Osteocyte (in vitro differentiated cells): Measurements from ENCODE around the gene FTCDNL1. TPM values are rescaled to one million over a fixed set of nuclear protein-coding genes. Genes with fewer than 3 reads are reported as not detected.

Experiments
- DNase-seq: peaks from one replicate; pipeline ENCODE4 v3.0.0; 2021; ENCODE audit warnings: mixed read lengths; ENCODE audit not compliant: unreplicated experiment; ENCODE audit errors: extremely low spot score
- H3K27ac Mint-ChIP-seq: one replicate; pipeline ENCODE4 v1.8.0; 2021; ENCODE audit warnings: mild to moderate bottlenecking, mixed read lengths; ENCODE audit not compliant: unreplicated experiment
- H3K27me3 Mint-ChIP-seq: one replicate; pipeline ENCODE4 v1.8.0; 2021; ENCODE audit warnings: mixed read lengths; ENCODE audit not compliant: unreplicated experiment
- H3K36me3 Mint-ChIP-seq: one replicate; pipeline ENCODE4 v1.8.0; 2021; ENCODE audit warnings: mixed read lengths; ENCODE audit not compliant: unreplicated experiment
- H3K4me1 Mint-ChIP-seq: one replicate; pipeline ENCODE4 v1.8.0; 2021; ENCODE audit warnings: mixed read lengths; ENCODE audit not compliant: unreplicated experiment
- H3K4me3 Mint-ChIP-seq: one replicate; pipeline ENCODE4 v1.8.0; 2021; ENCODE audit warnings: mild to moderate bottlenecking, moderate library complexity, mixed read lengths; ENCODE audit not compliant: unreplicated experiment
- H3K9me3 Mint-ChIP-seq: one replicate; pipeline ENCODE4 v1.8.0; 2021; ENCODE audit warnings: mixed read lengths; ENCODE audit not compliant: unreplicated experiment
- CTCF ChIP-seq: fragments of 200-600 bp; sonication (generic); IDR thresholded peaks from 2 replicates; pipeline ENCODE4 v1.5.0; 2021; ENCODE audit warnings: antibody characterized with exemption, mild to moderate bottlenecking, moderate library complexity
- total RNA-seq: library from RNA; stranded (reverse); gene quantifications from 2 replicates; pipeline ENCODE4 v1.2.1, GENCODE V29; 2021

The FTCDNL1 gene
- total RNA-seq, 1 donor from 2014 or later: not detected

GRCh38 chr2:199792381-199792780 is 58.6 kb downstream of the FTCDNL1 start:
- no peak for DNase-seq
- Mint-ChIP-seq H3K9me3 (no peaks in the 10 kb centered on the region), H3K36me3 (no peaks in the 10 kb centered on the region), H3K27me3 (peaks cover 27% of the 10 kb centered on the region), H3K27ac (no peak overlapping the region), H3K4me1 (no peaks in the 10 kb centered on the region), H3K4me3 (no peak overlapping the region)
- TF ChIP-seq CTCF: no peak

- H3K27ac Mint-ChIP-seq: no peak overlapping the region
- TF ChIP-seq CTCF: no peak
- peaks cover 32% of the 10 kb centered on the region for H3K27me3 Mint-ChIP-seq
- H3K9me3 Mint-ChIP-seq: no peaks in the 10 kb centered on the region
- no peak for DNase-seq
- H3K4me1 Mint-ChIP-seq: no peaks in the 10 kb centered on the region
- no peaks in the 10 kb centered on the region for H3K36me3 Mint-ChIP-seq
- no peak overlapping the region for H3K4me3 Mint-ChIP-seq
Measured at GRCh38 chr2:199791326-199791725, 59.7 kb downstream of the FTCDNL1 start.

- no peak overlapping the region for H3K4me3 Mint-ChIP-seq
- no peak overlapping the region for H3K27ac Mint-ChIP-seq
- no peaks in the 10 kb centered on the region for H3K9me3 Mint-ChIP-seq
- peaks cover 11% of the 10 kb centered on the region for H3K27me3 Mint-ChIP-seq
- DNase-seq: no peak
- no peaks in the 10 kb centered on the region for H3K4me1 Mint-ChIP-seq
- no peak for TF ChIP-seq CTCF
- no peaks in the 10 kb centered on the region for H3K36me3 Mint-ChIP-seq
Measured at GRCh38 chr2:199784512-199784911, 66.5 kb downstream of the FTCDNL1 start.

- H3K4me1 Mint-ChIP-seq: no peaks in the 10 kb centered on the region
- no peak overlapping the region for H3K27ac Mint-ChIP-seq
- no peak for DNase-seq
- H3K4me3 Mint-ChIP-seq: no peak overlapping the region
- TF ChIP-seq CTCF: no peak
- H3K27me3 Mint-ChIP-seq: peaks cover 5% of the 10 kb centered on the region
- H3K36me3 Mint-ChIP-seq: no peaks in the 10 kb centered on the region
- H3K9me3 Mint-ChIP-seq: no peaks in the 10 kb centered on the region
Measured at GRCh38 chr2:199779589-199779988, 71.4 kb downstream of the FTCDNL1 start.

GRCh38 chr2:199778655-199779054 is 72.3 kb downstream of the FTCDNL1 start:
- no peak for DNase-seq

More at GRCh38 chr2:199778655-199779054, 72.3 kb downstream of the FTCDNL1 start:
- Mint-ChIP-seq H3K9me3 (no peaks in the 10 kb centered on the region), H3K36me3 (no peaks in the 10 kb centered on the region), H3K4me1 (no peaks in the 10 kb centered on the region), H3K4me3 (no peak overlapping the region), H3K27ac (no peak overlapping the region), H3K27me3 (peaks cover 5% of the 10 kb centered on the region)
- no peak for TF ChIP-seq CTCF
